Glomerular endothelial cell (primary cell): ENCODE results near the gene EPB41L2. TPM values are rescaled to one million over a fixed set of nuclear protein-coding genes. Genes with fewer than 3 reads are reported as not detected.
"Not testable (repeated sequence)": the region's sequence is repeated elsewhere in the genome, so short reads cannot be mapped to it uniquely, and the experiment has no call there.

Source experiments
- DNase-seq: peaks from one replicate; pipeline ENCODE4 v3.0.0-alpha.2; 2011; ENCODE audit warnings: low read depth, low spot score; ENCODE audit errors: extremely low read depth
- total RNA-seq: library from RNA; depleted of rRNA; stranded (reverse); fragments of >200 nt; gene quantifications from 2 replicates; pipeline ENCODE4 v1.2.3, GENCODE V29; 2015

EPB41L2 gene
- total RNA-seq, 1 donor from 2014 or later, result 91.5 TPM

DNA sequence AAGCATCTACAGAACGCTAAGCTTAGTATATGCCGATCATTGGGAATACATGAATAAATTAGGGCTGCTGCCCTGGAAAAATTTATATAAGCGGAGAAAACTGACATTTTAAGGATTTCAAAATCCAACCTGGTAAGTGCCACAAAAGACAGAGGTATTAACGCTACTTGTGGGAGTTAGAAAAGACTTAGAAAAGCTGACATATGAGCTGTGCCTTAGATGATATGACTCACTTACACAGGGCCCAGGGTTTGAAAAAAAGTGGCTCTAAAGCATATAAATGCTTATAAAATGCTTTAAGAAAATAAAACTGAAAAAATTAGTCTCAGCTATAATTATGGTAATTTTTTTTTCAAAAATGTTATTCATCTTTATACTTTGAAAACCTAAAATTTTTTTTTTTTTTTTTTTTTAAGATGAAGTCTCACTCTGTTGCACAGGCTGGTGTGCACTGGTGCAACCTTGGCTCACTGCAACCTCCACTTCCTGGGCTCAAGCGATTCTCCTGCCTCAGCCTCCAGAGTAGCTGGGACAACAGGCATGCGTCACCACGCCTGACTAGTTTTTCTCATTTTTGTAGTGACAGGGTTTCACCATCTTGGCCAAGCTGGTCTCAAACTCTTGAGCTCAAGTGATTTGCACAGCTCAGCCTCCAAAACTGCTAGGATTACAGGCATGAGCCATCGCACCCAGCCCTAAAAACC lies 25.7 kb downstream of the EPB41L2 start:
- no peak for DNase-seq

DNA sequence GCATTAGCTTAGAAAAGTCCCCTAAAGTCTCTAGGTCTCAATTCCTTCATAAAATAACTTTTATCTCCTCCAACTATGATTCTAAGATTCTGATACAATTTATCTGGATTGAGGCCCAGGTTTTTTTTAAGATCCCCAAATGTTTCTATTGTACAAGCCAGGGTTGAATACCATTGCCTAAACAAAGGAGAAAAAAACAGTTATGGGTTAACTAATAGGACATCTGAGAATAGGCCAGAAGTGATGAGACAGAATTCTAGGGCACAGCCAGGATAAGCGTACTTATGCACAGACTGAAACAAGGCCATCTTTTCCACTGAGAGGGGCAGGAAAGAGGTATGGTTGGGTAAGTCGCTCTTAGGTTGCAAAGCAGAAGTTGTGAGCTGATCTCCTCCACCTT lies 26.4 kb downstream of the EPB41L2 start:
- no peak for DNase-seq

DNA sequence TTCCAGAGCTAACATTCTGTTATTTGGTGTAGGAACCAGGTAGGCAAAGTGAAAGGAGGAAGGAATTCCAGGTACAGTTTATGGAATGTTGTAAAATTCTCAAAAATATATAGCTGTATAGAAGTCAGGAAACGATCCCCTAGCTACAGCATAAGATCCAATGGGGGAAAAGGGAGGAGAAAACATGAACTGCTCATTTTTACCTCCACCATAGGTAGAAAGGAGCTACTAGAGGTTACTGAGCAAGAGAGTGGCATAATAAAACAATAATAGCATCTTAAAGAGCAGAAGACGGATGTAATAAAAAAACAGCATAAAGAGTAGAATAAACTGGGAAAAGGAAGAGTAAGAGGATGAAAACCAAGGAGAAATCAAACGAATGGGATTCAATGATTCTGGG lies 26.9 kb downstream of the EPB41L2 start:
- no peak for DNase-seq

DNA sequence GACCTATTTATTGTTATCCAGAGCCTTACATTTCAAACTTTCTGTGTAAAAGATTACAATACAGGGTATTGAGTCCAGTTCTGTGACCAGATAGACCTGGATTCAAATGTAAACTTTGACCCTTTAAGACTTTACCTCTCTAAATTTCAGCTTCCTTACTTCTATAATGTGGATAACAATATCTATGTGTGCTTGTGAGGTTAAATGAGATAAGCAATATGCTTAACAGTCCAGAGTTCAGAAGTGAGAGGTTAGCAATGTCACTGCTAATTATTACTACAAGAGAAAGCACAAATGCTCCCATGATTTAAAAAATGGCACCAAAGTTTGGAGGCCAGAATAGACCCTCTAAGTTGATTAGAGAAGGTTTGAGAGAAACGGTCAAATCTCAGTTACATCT lies 27.5 kb downstream of the EPB41L2 start:
- DNase-seq, result no peak

DNA sequence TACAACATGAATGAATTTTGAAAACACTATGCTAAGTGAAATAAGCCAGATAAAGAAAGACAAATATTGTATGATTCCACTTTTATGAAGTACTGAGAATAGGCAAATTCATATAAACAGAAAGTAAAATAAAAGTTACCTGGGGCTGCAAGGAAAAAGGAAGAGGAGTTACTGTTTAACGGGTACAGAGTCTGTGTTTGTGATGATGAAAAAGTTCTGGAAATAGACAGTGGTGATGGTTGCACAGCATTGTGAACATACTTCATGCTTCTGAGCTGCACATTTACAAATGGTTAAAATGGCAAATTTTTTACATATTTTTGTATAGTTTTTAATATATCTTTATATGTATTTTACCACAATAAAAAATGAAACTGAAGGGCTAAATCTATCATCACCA lies 29.4 kb downstream of the EPB41L2 start:
- no peak for DNase-seq

DNA sequence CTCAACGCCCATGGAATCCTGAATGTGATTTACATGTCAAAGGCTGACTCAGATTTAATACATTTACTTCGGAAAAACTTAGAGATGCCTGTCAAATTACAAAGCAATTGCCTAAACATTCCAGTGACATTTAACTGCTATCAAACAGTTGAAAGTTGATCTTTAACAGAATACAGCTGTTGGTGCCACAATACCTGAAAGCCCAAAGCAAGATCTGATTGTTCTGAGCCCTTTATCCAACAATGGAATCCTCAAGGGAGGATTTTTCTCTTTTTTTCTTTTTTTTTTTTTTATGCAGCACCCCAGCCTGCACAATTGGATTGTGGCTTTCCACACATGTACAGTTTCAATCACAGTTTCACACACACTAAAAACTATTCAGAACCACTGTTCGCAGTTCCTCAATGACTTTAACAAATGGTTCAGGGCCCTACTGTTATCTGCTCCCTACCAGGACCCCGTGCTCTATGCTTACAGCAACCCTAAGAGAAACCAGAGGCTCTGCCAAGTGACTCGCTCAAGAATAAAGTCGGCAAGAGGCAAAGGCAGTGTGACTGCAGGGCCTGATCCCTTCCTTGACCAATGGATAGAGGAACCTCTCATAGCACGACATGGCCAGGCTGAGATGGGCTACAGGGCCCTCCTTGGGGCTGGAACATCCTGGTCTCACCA lies 33.3 kb downstream of the EPB41L2 start:
- DNase-seq, result no peak

DNA sequence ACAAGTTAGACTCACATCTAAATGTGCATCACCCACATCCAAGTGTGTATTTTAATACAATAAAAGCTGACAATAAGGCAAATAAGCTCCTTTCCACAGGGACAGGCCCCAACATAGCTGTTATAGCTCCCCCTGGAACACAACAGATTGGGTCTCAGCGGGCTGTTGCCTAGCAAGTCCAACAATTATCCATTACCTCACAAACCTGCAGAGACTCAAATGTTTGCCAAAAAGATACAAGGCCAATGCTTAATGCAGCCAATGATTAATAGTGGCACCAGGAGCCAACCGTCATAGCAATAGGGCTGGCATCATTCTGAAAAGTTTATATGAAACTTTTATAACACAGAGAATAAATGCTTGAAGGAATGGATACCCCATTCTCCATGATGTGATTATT lies 35.7 kb downstream of the EPB41L2 start:
- no peak for DNase-seq

DNA sequence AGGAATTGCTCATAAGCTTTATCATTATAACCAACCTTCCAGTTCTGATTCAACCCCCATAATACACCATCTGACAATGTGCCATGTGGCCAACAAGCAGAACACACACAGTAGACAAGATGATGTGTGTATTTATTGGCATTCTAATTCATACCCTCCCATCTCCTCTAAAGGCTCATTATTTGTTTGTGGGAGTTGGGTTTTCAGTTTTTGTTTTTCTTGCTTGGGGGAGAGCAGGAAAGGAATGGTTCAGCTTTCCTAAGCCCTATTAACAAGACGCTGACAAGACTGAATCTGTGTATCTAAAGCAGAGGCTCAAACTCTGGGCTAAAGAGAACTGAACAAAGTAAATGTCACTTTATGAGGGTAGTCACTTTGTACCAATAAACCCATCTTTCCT lies 36.8 kb downstream of the EPB41L2 start:
- DNase-seq, result no peak

DNA sequence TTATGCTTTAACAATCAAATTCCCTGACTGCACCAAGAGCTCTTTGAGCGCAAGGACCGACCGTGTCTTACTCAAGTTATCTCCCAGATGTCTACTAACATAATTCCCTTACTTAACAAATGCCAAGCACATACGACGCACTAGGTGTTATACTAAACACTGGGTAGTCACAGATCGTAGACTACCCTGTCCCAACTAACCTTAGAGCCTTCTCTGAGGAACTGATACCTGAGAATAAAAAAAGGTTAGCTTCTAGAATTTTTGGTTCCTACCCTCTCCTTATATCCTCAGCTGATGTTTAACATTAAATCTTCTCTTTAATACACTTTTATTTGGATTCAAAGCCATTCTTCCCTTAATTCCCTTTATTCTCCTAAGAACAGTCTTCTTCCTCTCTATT lies 38.5 kb downstream of the EPB41L2 start:
- no peak for DNase-seq

DNA sequence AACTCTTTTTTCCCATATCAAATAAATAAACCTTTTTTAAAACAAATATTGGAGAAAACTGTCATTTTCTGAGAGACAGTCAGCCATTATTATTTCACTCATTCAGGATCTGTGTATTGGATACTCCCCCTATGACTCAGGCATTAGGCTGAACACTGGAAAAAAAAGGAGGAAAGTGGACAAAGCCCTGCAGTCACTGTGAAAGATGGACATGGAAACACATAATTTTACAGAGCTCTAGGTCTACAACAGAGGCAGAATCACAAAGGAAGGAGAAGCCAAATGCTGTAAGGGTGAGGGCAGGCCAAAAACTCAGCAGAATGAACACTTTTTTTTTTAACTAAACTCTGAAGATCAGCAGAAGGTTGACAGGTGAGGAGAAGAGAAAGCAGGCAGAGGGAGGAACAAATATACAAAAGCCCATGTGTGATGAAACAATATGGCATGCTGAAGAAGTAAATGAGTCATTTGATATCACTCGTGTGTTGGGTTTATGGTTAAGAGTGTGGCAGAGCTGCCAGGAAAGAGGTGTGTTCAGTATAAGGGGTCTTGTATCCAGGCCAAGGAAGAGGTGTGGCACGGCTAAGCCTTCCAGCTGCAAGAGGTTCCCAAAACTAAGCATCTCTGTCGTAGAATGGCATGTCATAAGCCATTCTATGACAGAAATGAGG lies 39.1 kb downstream of the EPB41L2 start:
- no peak for DNase-seq

DNA sequence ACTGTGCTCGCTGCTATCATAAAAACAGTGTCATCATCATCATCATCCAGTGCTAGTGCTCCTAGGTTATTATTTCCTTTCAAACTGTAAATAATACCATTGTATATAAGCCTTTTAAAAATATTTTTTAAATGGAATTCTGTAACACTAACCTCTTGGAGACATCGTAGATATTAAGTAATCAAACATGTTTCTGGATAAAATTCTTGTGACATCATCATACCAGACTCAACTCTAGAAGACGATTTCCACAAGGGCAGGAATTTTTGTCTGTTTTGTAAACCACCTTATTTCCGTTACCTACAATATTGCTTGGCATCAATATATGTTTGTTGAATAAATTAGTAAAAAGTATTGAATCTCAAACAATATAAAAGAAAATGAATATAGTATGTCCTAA lies 40.4 kb downstream of the EPB41L2 start:
- DNase-seq, result no peak

DNA sequence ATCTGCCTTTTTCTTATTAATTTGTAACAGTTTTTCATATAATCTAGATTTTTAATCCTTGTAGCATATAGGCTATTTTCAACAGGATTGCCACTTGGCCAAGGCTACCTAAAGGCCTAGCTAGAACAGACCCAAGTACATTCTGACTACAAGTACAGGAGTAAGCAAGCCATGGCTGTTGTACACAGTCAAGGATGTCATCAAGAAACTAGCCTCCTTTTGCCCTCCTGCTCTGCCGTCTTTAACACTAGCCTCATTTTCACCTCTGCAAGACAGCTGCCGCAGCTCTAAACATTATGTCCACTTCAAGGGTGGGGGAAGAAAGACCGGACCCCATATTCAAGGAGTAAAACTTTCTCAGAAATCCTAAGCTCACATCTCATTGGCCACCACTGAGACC lies 45.1 kb downstream of the EPB41L2 start:
- DNase-seq, result no peak

DNA sequence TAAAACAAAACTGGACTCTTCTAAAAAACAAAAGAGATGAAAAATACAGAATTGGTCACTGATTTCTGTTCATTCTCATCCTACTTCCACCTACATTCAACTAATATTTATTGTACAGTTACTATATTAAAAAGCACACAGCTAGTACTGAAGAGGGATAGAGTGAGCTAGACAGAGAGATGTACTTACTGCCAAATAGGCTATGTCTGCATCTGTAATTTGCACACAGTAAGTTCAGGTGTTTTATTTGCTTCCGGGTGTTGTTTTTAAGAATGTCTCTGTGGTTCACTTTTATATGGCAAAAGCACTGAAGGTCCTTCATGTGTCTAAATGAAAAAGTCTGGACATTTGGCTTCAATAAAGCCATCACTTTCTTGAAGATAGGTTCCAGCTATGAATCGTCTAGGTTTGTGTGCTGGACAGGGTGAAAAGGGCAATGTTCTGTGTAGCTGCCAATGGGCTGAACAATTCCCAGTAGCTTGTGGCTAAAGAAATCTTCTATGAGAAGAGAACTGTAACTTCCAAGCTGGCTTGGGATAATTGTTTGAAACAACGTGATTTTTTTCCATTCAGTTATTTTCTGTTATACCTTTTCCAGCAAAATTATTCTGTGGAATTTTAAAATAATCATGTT lies 47.3 kb downstream of the EPB41L2 start:
- no peak for DNase-seq

DNA sequence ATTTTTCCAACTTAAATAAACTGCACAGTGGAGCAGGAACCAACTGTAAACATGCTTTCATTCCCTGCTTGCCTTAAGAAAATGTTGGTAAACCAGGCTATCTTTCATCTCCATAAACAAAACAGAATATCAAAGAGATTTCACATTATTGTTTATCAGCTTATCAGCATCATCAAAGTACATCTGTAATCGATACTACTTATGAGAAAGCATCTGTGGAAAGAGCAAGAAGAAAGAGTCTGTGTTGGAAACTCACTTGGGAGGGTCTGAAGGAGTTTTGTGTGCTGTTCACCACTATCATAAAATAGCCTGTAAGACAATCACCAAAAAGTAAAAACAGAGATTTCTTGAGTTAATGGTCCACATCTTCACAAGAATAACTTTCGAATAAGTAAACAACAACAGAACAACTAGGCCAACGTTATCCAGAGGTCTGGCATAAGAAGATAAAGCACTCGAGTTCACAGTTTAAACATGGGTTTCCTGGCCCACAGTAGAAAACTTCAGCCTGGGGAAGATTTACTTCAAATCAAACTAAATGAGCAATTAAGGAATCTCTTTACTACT lies 47.9 kb downstream of the EPB41L2 start:
- no peak for DNase-seq

DNA sequence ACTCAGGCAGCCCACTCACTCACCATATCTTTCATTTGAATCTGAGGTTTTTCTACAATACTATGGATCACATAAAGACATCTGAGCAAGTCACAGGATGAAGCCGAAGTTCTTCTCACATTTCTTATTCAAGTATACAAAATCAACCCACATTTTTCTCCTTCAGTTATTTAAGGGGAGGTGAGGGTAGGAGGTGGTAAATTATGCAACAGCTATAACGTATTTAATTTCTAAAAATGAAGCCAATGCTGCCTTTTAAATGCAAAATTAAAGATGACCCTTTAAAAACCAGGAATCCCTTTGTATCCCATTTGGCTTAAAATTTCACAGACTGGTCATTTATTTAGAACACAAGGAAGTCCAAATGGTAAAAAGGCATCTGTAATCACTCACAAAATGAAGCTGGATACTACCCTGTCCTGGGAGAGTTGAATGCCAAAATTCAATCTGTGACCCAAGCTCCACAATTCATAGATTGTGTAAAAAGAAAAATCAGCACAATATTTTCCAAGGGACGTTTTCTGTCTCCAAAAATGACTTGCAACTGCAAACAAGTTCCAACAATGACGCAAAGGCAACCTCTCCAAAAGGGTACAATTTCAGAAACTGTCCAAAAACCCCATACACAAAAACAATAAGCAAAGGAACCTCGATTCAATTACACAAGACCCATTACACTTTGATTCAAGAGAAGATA lies 48.8 kb downstream of the EPB41L2 start:
- DNase-seq, result no peak

DNA sequence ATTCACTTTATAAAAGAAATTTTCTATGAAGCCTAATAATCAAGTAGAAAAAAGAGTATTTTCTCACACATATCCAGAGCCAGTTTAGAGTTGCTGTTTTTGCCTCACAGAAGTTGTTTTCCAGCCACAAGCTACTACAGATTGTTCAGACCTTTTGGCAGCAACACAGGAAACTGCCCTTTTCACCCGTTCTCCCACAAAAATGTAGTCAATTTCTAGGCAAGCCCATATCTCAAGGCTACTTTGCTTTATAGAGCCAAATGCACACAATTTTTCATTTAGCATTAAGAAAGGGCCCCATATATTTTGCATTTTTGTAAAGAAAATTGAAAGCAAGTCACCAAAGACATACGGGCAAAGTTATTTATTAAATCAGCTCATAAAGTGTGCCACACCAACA lies 49.5 kb downstream of the EPB41L2 start:
- DNase-seq, result peak; percentile 65

DNA sequence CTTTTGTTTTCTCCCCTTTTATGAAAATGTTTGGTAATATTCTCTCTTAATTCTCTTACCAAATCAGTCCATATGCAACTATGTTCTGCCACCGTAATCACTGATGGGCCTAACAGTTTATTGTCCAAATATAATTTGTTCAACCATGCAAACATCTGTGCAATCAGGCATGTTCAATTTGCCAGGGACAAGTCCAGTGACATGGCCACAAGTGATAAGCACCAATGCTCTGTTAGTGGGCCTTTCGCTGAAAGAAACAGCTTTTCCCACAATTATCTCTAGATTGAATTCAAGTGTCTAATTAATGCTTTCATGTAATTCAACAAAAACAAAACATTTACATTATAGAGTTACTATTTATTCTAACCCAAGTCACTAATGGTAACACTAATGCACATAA lies 53.3 kb downstream of the EPB41L2 start:
- no peak for DNase-seq

DNA sequence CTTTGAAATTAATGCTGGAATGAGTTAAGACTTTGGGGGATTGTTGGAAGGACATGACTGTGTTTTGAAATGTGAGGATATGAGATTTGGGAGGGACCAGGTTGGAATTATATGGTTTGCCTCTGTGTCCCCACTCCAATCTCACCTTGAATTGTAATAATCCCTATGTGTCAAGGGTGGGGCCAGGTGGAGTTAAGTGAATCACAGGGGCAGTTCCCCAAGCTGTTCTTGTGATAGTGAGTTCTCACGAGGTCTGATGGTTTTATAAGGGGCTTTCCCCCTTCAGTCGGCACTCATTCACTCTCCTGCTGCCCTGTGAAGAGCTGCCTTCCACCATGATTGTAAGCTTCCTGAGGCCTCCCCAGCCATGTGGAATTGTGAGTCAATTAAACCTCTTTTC lies 54.1 kb downstream of the EPB41L2 start:
- DNase-seq, result not testable (repeated sequence)

DNA sequence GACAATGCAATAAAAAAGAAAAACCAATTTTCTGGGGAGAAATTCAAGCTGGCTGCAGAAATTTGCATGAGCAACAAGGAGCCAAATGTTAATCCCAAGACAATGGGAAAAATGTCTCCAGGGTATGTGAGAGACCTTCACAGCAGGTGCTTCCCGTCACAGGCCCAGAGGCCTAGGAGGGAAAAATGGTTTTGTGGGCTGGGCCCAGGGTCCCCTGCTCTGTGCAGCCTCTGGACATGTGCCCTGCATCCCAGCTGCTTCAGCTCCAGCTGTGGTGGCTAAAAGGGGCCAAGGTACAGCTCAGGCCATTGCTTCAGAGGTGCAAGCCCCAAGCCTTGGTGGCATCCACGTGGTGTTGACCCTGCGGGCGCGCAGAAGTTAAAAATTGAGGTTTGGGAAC lies 55.1 kb downstream of the EPB41L2 start:
- not testable (repeated sequence) for DNase-seq

DNA sequence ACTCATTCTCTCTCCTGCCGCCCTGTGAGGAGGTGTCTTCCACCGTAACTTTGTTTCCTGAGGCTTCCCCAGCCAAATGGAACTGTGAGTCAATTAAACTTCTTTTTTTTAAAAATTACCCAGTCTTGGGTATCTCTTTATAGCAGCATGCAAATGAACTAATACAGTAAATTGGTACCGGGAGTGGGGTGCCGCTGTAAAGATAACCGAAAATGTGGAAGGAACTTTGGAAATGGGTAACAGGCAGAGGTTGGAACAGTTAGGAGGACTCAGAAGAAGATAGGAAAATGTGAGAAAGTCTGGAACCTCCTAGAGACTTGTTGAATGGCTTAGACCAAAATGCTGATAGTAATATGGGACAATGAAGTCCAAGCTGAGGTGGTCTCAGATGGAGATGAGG lies 55.8 kb downstream of the EPB41L2 start:
- no peak for DNase-seq
